PC-9 (cell line): Measurements from ENCODE around the gene MIS12.

Source experiments
- CTCF ChIP-seq: fragments of 200-600 bp; sonication (generic); conservative IDR thresholded peaks from 2 replicates; pipeline ENCODE4 v1.6.1; 2017; ENCODE audit warnings: mixed run types, antibody characterized with exemption, mild to moderate bottlenecking, moderate library complexity
- EZH2 ChIP-seq: fragments of 200-600 bp; sonication (generic); IDR thresholded peaks from 2 replicates; pipeline ENCODE4 v1.8.0; 2017; ENCODE audit warnings: antibody characterized with exemption, low read depth

GRCh38 chr17:5500589-5501391 is 14.4 kb downstream of the MIS12 start:
- TF ChIP-seq CTCF: no peak
- TF ChIP-seq EZH2: no peak
